ENCODE results near the gene ELFN1. TPM values are rescaled to one million over a fixed set of nuclear protein-coding genes. Genes with fewer than 3 reads are reported as not detected.

ELFN1 gene
- total and polyA plus RNA-seq, 9 of the 15 experiments (the other 6 are each of a cell fraction or from before 2014, with no cell fraction given) = 0.04 to 0.64 (median 0.18) TPM; not detected in 2

DNA sequence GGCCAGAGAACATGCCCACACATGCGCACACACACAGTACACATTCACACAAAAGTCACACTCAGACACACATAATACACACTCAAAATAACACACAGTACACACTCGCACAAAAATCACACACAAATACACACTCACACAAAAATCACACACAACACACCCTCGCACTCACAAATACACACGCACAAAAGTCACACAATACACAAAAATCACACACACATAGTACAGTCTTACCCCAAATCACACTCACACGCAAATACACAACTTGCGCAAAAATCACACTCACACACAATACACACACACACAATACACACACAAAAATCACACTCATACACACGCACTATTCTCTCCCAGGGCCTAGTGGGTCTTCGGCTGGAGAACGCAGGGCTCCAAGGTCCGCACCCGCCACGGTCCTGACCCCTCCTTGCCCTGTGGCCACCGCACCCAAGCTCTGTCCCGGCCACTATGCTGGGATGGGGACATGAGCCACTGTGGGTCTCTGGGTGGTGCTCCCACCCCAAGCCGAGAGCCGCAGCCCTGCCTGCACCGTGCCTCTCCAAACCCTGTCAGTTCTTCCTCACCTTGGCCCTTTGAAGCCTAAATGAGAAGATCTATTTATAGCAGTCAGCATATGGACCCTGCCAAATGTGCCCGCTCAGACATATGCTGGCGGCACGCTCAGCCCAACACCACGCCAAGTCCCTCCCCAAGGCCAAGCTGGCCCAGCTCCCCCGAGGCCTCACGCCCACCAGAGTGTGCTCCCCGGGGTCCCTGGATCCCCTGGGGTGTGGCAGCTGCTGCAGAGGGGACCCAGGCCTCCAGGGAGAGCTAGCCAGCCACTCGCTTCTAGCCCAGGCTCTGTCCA, 55.9 kb downstream of the ELFN1 start:
- ChIA-PET POLR2A (no interaction called here), CTCF (ENCODE audit: low intra/inter-chr PET ratio) (no interaction called here)
- Histone ChIP-seq H3K79me2 (ENCODE audit: control insufficient read depth, insufficient read depth, low read length) (no peaks in the 10 kb centered on the region), H4K20me1 (replicated peaks; ENCODE audit: control insufficient read depth, insufficient read depth, low read length) (0 out of 2 replicates have a peak, but pooled peaks cover 3% of the 10 kb centered on the region), H3K36me3 (ENCODE audit: control insufficient read depth, insufficient read depth, low read length) (no peaks in the 10 kb centered on the region), H3K9me3 (replicated peaks; ENCODE audit: control insufficient read depth, insufficient read depth, low read depth, low read length) (no peaks in the 10 kb centered on the region), H3K27me3 (ENCODE audit: control insufficient read depth in 2 of 2, insufficient read depth in 2 of 2, low read length in 2 of 2) (peaks cover 39 to 68% of the 10 kb centered on the region in 2 experiments), H3K4me1 (replicated peaks in 1 of 2; ENCODE audit: control insufficient read depth in 2 of 2, insufficient read depth in 2 of 2, low read length in 2 of 2) (peaks cover 0 to 22% of the 10 kb centered on the region in 2 experiments; a peak in 1 of 5 replicates), H3K9me1 (ENCODE audit: control insufficient read depth, insufficient read depth, low read length) (no peaks in the 10 kb centered on the region), H3K4me2 (ENCODE audit: insufficient read depth, low read length) (no peak overlapping the region), H2AFZ (ENCODE audit: low read depth, low read length) (no peak overlapping the region), H3K27ac (ENCODE audit: extremely low read depth, low read depth, low read length) (no peak overlapping the region), H3K4me3 (no peak overlapping the region), H3K9ac (ENCODE audit: insufficient read depth in 1 of 2, low read depth in 2 of 2, low read length in 2 of 2) (no peak overlapping the region)
- 13% methylated on average over 25 of the region's 25 CpGs for WGBS (ENCODE audit: insufficient coverage, low coverage, missing lambda C conversion rate)
- in situ Hi-C loops (cut with MboI) (no loop called here), intact Hi-C loops (cut with micrococcal nuclease) (no loop called here)
- ATAC-seq = no peak; the same call in 2 of the 3 replicates
- FAIRE-seq = peak; percentile 51
- no TSS peak for BruUV-seq (replicated peaks)
- no peak for DNase-seq (ENCODE audit: extremely low read depth in 1 of 4, low spot score in 3 of 4)
- TF ChIP-seq ZNF696 (CRISPR knock-in tag; conservative IDR thresholded peaks at IDR 0.05) = no peak
- TF ChIP-seq NKRF (IDR thresholded peaks at IDR 0.05; ENCODE audit: borderline replicate concordance) = 0 out of 2 replicates have a peak, but pooled peaks have one; percentile 32
- TF ChIP-seq RBM34 (IDR thresholded peaks at IDR 0.05; ENCODE audit: borderline replicate concordance, insufficient read depth, low read length) = no peak
- TF ChIP-seq ZNF311 (CRISPR knock-in tag; IDR thresholded peaks at IDR 0.05) = no peak
- TF ChIP-seq TRIM24 (IDR thresholded peaks at IDR 0.05) = 0 out of 4 replicates have a peak, but pooled peaks of 1 of the 2 experiments have one; percentile 13
- TF ChIP-seq LARP7 (IDR thresholded peaks at IDR 0.05) = 0 out of 2 replicates have a peak, but pooled peaks have one; percentile 37
- TF ChIP-seq PCBP2 (IDR thresholded peaks at IDR 0.05; ENCODE audit: low read depth, low read length, poor library complexity, severe bottlenecking) = no peak
- no peak for TF ChIP-seq COPS2 (conservative IDR thresholded peaks at IDR 0.05)
- no peak for TF ChIP-seq TCF7L2 (IDR thresholded peaks at IDR 0.05; ENCODE audit: low read depth, low read length)
- TF ChIP-seq HDAC1 (IDR thresholded peaks at IDR 0.05) = peak in 1 of 2 experiments; percentile 27; a peak in 1 of 4 replicates
- TF ChIP-seq KLF10 (CRISPR knock-in tag; IDR thresholded peaks at IDR 0.05) = no peak
- TF ChIP-seq ZNF717 (CRISPR knock-in tag; IDR thresholded peaks at IDR 0.05) = no peak
- no peak for TF ChIP-seq ZNF445 (CRISPR knock-in tag; IDR thresholded peaks at IDR 0.05; ENCODE audit: low read depth)
- TF ChIP-seq, protein P1, sequence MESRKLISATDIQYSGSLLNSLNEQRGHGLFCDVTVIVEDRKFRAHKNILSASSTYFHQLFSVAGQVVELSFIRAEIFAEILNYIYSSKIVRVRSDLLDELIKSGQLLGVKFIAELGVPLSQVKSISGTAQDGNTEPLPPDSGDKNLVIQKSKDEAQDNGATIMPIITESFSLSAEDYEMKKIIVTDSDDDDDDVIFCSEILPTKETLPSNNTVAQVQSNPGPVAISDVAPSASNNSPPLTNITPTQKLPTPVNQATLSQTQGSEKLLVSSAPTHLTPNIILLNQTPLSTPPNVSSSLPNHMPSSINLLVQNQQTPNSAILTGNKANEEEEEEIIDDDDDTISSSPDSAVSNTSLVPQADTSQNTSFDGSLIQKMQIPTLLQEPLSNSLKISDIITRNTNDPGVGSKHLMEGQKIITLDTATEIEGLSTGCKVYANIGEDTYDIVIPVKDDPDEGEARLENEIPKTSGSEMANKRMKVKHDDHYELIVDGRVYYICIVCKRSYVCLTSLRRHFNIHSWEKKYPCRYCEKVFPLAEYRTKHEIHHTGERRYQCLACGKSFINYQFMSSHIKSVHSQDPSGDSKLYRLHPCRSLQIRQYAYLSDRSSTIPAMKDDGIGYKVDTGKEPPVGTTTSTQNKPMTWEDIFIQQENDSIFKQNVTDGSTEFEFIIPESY (CRISPR knock-in tag; IDR thresholded peaks at IDR 0.05) = no peak
- peak; percentile 44 for TF ChIP-seq ARHGAP35 (IDR thresholded peaks at IDR 0.05; ENCODE audit: partially characterized antibody)
- TF ChIP-seq NCOA4 (IDR thresholded peaks at IDR 0.05; ENCODE audit: partially characterized antibody) = peak; percentile 29
- TF ChIP-seq, protein P2, sequence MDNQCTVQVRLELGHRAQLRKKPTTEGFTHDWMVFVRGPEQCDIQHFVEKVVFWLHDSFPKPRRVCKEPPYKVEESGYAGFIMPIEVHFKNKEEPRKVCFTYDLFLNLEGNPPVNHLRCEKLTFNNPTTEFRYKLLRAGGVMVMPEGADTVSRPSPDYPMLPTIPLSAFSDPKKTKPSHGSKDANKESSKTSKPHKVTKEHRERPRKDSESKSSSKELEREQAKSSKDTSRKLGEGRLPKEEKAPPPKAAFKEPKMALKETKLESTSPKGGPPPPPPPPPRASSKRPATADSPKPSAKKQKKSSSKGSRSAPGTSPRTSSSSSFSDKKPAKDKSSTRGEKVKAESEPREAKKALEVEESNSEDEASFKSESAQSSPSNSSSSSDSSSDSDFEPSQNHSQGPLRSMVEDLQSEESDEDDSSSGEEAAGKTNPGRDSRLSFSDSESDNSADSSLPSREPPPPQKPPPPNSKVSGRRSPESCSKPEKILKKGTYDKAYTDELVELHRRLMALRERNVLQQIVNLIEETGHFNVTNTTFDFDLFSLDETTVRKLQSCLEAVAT (IDR thresholded peaks at IDR 0.05) = no peak
- TF ChIP-seq MEIS2 (IDR thresholded peaks at IDR 0.05; ENCODE audit: partially characterized antibody) = no peak
